NB4 (cell line): ENCODE results near the gene MYL6.

Source experiments
- MYC ChIP-seq: IDR thresholded peaks from 2 replicates; pipeline ENCODE4 v1.6.1; 2011; ENCODE audit warnings: low read depth, low read length
- POLR2A ChIP-seq: IDR thresholded peaks from 2 replicates; pipeline ENCODE4 v1.6.1; 2011; ENCODE audit warnings: mild to moderate bottlenecking; ENCODE audit not compliant: insufficient read length; ENCODE audit errors: extremely low read depth
- TF ChIP-seq, protein P1 (sequence below): IDR thresholded peaks from 2 replicates; pipeline ENCODE4 v1.6.1; 2011; ENCODE audit warnings: low read depth, low read length
- TF ChIP-seq, protein P2 (sequence below): IDR thresholded peaks from one replicate; pipeline ENCODE4 v1.5.1; 2012; ENCODE audit warnings: low read depth, low read length

DNA sequence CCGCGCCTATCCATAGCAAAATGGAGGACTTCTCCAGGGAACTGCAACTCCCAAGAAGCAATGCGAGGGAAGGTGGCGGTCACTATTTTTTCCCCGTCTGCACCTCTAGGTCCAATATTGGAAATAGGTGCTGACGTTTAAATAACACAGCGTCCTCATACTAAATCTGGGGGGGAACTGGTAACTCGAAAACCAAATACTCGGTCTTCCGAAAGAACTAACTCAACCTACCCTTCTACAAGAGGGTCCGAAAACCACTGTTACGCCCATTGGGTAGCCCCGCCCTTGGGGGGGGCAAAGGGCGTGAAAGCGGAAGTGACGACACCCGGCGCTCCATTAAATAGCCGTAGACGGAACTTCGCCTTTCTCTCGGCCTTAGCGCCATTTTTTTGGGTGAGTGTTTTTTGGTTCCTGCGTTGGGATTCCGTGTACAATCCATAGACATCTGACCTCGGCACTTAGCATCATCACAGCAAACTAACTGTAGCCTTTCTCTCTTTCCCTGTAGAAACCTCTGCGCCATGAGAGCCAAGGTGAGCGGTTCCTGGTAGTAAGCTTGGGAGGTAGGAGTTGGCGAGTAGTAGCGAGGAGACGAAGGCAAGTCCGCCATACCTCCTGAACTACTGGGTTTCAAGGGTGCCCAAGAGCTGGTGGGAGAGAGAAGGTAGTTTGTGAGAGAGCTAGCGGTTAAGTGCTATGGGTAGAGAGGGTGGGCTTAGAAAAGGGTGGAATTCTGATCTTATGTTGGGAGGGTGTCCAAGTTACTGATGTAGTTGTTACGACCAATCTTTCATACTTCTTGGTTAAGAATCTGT, 41.7 kb upstream of the MYL6 start, which contains the start of gene RPL41:
- TF ChIP-seq POLR2A (peak; percentile 99), MYC (peak; percentile 92)
- TF ChIP-seq, protein P1, sequence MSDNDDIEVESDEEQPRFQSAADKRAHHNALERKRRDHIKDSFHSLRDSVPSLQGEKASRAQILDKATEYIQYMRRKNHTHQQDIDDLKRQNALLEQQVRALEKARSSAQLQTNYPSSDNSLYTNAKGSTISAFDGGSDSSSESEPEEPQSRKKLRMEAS = peak; percentile 58; the same call in 1 of the 2 replicates
- TF ChIP-seq, protein P2, sequence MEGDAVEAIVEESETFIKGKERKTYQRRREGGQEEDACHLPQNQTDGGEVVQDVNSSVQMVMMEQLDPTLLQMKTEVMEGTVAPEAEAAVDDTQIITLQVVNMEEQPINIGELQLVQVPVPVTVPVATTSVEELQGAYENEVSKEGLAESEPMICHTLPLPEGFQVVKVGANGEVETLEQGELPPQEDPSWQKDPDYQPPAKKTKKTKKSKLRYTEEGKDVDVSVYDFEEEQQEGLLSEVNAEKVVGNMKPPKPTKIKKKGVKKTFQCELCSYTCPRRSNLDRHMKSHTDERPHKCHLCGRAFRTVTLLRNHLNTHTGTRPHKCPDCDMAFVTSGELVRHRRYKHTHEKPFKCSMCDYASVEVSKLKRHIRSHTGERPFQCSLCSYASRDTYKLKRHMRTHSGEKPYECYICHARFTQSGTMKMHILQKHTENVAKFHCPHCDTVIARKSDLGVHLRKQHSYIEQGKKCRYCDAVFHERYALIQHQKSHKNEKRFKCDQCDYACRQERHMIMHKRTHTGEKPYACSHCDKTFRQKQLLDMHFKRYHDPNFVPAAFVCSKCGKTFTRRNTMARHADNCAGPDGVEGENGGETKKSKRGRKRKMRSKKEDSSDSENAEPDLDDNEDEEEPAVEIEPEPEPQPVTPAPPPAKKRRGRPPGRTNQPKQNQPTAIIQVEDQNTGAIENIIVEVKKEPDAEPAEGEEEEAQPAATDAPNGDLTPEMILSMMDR = no peak
